Heart left ventricle (tissue), 13 donors: ENCODE data around the gene FABP1.

Source experiments
- POLR2A ChIP-seq, 2 donors: fragments of 450-650 bp; IDR thresholded peaks; one replicate each; pipeline ENCODE4 v1.6.1; 2017; ENCODE audit warnings: antibody characterized with exemption in 2 of 2, mild to moderate bottlenecking in 2 of 2, moderate library complexity in 2 of 2
- TF ChIP-seq, protein P1 (sequence below), 12 donors: fragments of 200-600 bp; sonication (generic) in 4 of 12; IDR thresholded peaks; one replicate each; pipeline versions ENCODE4 v1.5.0 to v1.8.0; 2018 to 2022; ENCODE audit warnings: antibody characterized with exemption in 12 of 12, mild to moderate bottlenecking in 5 of 12
- donor health status: ischemic (EF 13 %, LVEDD 7.1; RV severe dilation, severe dysfunction).
- donor health status: DM: no; HTN: yes; CAD: no.
- donor health status: DM: no; HTN: no; CAD: no.
- donor health status: ischemic (EF 25% LVEDD 6.9; RV normal size, moderate dysfunction).
- donor health status: ischemic (EF 25% LVEDD 5.7; RV mildly dilated, moderate dysfunction).
- donor health status: ischemic (EF 35%, LVEDD 5.7; RV mildly dilated, moderate dysfunction).
- donor health status: nonischemic (EF 11% LVEDD 7.7; RV severe dilation, severe dysfunction).
- donor health status: DM: yes; HTN: yes; CAD: no.
- donor health status: PGD.
- donor health status: ischemic (EF 29% LVEDD 5.4; RV normal size, mild dysfunction).
- donor health status: nonischemic (EF 23%, LVEDD 6.1; RV moderate dilation, normal function).

DNA sequence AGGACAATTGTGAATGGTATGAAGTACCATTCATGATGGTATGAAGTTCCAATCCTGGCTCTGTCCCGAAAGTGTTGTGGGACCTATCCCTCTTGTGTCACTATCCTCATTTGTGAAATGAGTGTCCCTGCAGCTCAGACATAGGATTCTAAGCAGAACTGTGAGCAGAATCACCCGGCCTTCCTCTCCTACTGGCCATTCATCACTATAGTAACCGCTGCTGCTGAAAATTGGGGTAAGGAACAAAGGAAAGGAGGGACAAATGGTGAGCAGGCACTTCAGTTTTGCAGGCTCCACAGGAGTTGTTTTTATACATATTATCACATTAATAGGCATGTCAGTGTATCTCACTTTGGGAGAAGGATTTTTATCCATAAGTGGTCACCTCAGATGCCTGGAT, 32.8 kb downstream of the FABP1 start:
- TF ChIP-seq, protein P1, sequence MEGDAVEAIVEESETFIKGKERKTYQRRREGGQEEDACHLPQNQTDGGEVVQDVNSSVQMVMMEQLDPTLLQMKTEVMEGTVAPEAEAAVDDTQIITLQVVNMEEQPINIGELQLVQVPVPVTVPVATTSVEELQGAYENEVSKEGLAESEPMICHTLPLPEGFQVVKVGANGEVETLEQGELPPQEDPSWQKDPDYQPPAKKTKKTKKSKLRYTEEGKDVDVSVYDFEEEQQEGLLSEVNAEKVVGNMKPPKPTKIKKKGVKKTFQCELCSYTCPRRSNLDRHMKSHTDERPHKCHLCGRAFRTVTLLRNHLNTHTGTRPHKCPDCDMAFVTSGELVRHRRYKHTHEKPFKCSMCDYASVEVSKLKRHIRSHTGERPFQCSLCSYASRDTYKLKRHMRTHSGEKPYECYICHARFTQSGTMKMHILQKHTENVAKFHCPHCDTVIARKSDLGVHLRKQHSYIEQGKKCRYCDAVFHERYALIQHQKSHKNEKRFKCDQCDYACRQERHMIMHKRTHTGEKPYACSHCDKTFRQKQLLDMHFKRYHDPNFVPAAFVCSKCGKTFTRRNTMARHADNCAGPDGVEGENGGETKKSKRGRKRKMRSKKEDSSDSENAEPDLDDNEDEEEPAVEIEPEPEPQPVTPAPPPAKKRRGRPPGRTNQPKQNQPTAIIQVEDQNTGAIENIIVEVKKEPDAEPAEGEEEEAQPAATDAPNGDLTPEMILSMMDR (IDR thresholded peaks at IDR 0.05), result no peak
- no peak for TF ChIP-seq POLR2A (IDR thresholded peaks at IDR 0.05)
